ENCODE measurements around the gene ASAP3. TPM values are rescaled to one million over a fixed set of nuclear protein-coding genes. Genes with fewer than 3 reads are reported as not detected.

The ASAP3 gene
- total RNA-seq, 1 donor from 2014 or later, result 65.7 TPM

- H3K27ac Mint-ChIP-seq, result no peak overlapping the region
- no peak overlapping the region for H3K4me3 Mint-ChIP-seq
- H3K4me1 Mint-ChIP-seq (ENCODE audit: unreplicated experiment), result peaks cover 5% of the 10 kb centered on the region
- no peaks in the 10 kb centered on the region for H3K27me3 Mint-ChIP-seq
- DNase-seq (ENCODE audit: extremely low spot score, unreplicated experiment), result no peak
- peaks cover 12% of the 10 kb centered on the region for H3K36me3 Mint-ChIP-seq
- no peaks in the 10 kb centered on the region for H3K9me3 Mint-ChIP-seq
- TF ChIP-seq CTCF (conservative IDR thresholded peaks at IDR 0.05), result no peak
Measured at GRCh38 chr1:23441446-23442148, 42.4 kb downstream of the ASAP3 start.

DNA sequence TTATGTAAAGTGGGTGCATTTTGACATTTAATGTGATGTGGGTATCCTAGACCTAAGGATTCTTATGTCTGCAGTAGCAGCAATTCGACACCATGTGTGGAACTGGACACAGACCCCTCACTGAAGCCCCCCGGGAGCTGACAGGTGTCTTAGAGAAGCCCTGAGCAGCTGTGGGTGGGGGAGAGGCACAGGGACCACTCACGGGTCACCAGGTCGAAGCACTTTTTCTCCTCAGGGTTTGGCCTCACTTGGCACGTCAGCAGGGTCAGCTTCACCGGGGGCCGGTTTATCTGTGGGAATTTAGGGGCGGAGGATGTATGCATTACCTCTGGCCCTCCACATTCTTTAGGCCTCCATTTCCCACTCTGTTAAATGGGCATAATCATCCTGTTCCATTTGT, 45.4 kb downstream of the ASAP3 start:
- Mint-ChIP-seq H3K27me3 (no peaks in the 10 kb centered on the region), H3K36me3 (peaks cover 29% of the 10 kb centered on the region), H3K9me3 (no peaks in the 10 kb centered on the region), H3K4me1 (ENCODE audit: unreplicated experiment) (peaks cover 5% of the 10 kb centered on the region), H3K27ac (no peak overlapping the region), H3K4me3 (no peak overlapping the region)
- no peak for DNase-seq (ENCODE audit: extremely low spot score, unreplicated experiment)
- TF ChIP-seq CTCF (conservative IDR thresholded peaks at IDR 0.05), result no peak

- no peak for TF ChIP-seq CTCF (conservative IDR thresholded peaks at IDR 0.05)
- no peaks in the 10 kb centered on the region for H3K27me3 Mint-ChIP-seq
- peaks cover 28% of the 10 kb centered on the region for H3K36me3 Mint-ChIP-seq
- peaks cover 5% of the 10 kb centered on the region for H3K4me1 Mint-ChIP-seq (ENCODE audit: unreplicated experiment)
- no peak overlapping the region for H3K4me3 Mint-ChIP-seq
- H3K9me3 Mint-ChIP-seq, result no peaks in the 10 kb centered on the region
- no peak for DNase-seq (ENCODE audit: extremely low spot score, unreplicated experiment)
- no peak overlapping the region for H3K27ac Mint-ChIP-seq
Measured at GRCh38 chr1:23437355-23437664, 46.7 kb downstream of the ASAP3 start.

DNA sequence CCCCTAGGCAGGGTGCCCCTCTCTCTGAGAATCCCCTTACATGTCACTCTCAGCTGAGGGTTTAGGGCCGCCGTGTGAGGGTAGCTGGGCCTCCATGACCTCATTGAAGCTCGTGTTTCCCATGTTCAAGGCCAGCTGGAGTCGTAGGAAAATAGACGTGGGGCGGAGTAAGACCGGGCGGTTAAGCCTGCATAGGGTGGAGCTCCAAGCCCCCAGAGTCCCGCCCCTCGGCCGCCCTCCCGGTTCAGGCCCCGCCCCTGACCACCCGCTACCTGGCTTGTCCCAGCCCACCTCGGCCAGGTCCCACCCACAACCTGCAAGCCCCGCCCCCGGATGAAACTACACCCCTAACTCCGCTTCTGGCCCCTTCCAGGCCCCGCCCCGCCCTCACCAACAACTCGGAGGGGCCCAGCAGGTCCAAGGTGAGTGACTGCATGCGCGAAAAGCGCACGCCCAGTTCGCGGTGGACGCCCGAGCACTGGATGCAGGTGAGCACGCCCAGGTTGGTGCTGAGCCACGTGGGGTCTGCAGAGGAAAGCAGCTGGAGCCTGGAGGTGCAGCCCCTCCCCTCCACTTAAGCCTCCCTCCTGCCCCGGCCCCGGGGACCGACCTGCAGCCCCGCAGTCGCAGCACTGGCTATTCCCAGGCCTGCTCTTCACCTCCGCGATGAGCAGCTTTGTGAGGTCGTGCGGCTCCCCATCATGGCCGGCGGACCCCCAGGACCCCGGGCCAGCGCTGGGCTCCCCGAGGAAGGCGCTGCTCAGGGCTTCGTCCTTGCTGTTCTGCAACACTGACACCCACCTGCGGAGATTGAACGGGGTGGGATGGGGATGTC, 47.2 kb downstream of the ASAP3 start:
- Mint-ChIP-seq H3K4me1 (ENCODE audit: unreplicated experiment) (peaks cover 5% of the 10 kb centered on the region), H3K9me3 (no peaks in the 10 kb centered on the region), H3K27ac (no peak overlapping the region), H3K36me3 (peaks cover 31% of the 10 kb centered on the region), H3K4me3 (no peak overlapping the region), H3K27me3 (no peaks in the 10 kb centered on the region)
- no peak for DNase-seq (ENCODE audit: extremely low spot score, unreplicated experiment)
- TF ChIP-seq CTCF (conservative IDR thresholded peaks at IDR 0.05), result no peak

DNA sequence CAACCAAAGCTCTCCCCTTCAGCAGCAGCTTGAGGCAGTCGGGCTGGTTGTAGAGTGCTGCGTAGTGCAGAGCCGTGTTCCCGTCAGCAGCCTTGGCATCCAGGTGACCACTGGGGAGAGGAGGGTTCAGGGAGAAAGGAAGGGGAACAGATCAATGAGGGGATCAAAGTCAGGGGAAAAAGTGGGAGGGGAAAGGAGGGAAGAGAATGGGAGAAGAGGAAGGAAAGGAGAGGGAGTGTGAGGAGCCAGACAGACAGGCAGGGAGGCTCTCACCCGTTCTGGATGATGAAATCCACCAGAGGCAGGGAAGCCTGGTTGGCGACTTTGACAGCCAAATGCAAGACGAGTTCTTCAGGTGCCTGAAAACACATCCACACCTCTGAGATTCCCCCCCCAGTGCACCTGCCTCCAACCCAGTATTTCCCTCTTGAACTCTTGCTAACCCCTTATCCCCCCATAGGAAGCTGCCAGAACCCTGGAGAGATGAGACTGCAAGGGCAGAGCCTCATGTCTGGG, 49.7 kb downstream of the ASAP3 start:
- no peak for DNase-seq (ENCODE audit: extremely low spot score, unreplicated experiment)
- Mint-ChIP-seq H3K4me1 (ENCODE audit: unreplicated experiment) (peaks cover 5% of the 10 kb centered on the region), H3K4me3 (no peak overlapping the region), H3K9me3 (no peaks in the 10 kb centered on the region), H3K27ac (no peak overlapping the region), H3K36me3 (peaks cover 31% of the 10 kb centered on the region), H3K27me3 (no peaks in the 10 kb centered on the region)
- TF ChIP-seq CTCF (conservative IDR thresholded peaks at IDR 0.05), result no peak
